ENCODE data around the gene STK11IP. TPM values are rescaled to one million over a fixed set of nuclear protein-coding genes. Genes with fewer than 3 reads are reported as not detected.

The STK11IP gene
- total and polyA plus RNA-seq, 2 of the 13 experiments (the other 11 are each of a cell fraction or from before 2014, with no cell fraction given): 12.8 to 24.0 TPM

DNA sequence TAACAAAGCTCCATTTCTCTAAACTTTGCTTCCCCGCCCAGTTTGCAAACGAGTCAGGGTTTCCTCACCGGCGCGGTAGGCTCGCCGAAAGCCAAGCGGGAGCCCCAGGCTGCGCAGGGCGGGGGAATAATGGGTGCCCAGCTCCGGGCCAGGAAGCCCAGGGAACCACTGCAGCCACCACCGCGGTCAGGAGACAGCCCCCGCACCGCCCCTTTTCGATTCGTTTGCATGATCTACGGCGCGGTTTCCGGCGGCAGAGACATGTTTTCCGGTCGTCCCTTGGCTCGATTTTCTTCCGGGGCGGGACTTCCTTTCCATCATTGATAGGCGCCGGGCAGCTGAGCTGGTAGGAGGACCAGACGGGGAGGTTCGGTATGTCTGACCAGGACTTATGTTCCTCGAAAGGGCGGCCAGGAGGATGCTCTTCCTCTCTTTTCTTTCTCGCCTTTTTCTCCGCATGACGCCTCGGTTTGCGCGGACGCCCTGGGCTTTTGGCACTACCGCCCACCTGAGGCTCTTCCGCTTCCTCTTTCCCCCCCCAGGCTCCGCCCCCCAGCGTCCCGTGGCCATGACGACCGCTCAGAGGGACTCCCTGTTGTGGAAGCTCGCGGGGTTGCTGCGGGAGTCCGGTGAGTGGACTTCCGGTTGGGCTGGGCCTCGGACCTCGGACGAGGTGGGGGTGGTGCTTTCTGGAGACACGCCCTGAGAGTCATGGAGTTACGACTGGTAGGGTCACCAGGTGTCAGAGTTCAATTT lies at the start of gene STK11IP (continued):
- TF ChIP-seq, protein P1, sequence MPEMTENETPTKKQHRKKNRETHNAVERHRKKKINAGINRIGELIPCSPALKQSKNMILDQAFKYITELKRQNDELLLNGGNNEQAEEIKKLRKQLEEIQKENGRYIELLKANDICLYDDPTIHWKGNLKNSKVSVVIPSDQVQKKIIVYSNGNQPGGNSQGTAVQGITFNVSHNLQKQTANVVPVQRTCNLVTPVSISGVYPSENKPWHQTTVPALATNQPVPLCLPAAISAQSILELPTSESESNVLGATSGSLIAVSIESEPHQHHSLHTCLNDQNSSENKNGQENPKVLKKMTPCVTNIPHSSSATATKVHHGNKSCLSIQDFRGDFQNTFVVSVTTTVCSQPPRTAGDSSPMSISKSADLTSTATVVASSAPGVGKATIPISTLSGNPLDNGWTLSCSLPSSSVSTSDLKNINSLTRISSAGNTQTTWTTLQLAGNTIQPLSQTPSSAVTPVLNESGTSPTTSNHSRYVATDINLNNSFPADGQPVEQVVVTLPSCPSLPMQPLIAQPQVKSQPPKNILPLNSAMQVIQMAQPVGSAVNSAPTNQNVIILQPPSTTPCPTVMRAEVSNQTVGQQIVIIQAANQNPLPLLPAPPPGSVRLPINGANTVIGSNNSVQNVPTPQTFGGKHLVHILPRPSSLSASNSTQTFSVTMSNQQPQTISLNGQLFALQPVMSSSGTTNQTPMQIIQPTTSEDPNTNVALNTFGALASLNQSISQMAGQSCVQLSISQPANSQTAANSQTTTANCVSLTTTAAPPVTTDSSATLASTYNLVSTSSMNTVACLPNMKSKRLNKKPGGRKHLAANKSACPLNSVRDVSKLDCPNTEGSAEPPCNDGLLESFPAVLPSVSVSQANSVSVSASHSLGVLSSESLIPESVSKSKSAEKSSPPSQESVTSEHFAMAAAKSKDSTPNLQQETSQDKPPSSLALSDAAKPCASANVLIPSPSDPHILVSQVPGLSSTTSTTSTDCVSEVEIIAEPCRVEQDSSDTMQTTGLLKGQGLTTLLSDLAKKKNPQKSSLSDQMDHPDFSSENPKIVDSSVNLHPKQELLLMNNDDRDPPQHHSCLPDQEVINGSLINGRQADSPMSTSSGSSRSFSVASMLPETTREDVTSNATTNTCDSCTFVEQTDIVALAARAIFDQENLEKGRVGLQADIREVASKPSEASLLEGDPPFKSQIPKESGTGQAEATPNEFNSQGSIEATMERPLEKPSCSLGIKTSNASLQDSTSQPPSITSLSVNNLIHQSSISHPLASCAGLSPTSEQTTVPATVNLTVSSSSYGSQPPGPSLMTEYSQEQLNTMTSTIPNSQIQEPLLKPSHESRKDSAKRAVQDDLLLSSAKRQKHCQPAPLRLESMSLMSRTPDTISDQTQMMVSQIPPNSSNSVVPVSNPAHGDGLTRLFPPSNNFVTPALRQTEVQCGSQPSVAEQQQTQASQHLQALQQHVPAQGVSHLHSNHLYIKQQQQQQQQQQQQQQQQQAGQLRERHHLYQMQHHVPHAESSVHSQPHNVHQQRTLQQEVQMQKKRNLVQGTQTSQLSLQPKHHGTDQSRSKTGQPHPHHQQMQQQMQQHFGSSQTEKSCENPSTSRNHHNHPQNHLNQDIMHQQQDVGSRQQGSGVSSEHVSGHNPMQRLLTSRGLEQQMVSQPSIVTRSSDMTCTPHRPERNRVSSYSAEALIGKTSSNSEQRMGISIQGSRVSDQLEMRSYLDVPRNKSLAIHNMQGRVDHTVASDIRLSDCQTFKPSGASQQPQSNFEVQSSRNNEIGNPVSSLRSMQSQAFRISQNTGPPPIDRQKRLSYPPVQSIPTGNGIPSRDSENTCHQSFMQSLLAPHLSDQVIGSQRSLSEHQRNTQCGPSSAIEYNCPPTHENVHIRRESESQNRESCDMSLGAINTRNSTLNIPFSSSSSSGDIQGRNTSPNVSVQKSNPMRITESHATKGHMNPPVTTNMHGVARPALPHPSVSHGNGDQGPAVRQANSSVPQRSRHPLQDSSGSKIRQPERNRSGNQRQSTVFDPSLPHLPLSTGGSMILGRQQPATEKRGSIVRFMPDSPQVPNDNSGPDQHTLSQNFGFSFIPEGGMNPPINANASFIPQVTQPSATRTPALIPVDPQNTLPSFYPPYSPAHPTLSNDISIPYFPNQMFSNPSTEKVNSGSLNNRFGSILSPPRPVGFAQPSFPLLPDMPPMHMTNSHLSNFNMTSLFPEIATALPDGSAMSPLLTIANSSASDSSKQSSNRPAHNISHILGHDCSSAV (CRISPR knock-in tag; IDR thresholded peaks at IDR 0.05; ENCODE audit: borderline replicate concordance): peak; percentile 91; the same call in 1 of the 2 replicates
- TF ChIP-seq ZNF589 (CRISPR knock-in tag; conservative IDR thresholded peaks at IDR 0.05) (no peak), ZNF34 (CRISPR knock-in tag; IDR thresholded peaks at IDR 0.05; ENCODE audit: borderline replicate concordance) (peak; percentile 77; the same call in 1 of the 2 replicates), DR1 (CRISPR knock-in tag; IDR thresholded peaks at IDR 0.05) (no peak; the same call in 1 of the 2 replicates), MTF1 (CRISPR knock-in tag; IDR thresholded peaks at IDR 0.05) (no peak; the same call in 1 of the 2 replicates)
- TF ChIP-seq, protein P2, sequence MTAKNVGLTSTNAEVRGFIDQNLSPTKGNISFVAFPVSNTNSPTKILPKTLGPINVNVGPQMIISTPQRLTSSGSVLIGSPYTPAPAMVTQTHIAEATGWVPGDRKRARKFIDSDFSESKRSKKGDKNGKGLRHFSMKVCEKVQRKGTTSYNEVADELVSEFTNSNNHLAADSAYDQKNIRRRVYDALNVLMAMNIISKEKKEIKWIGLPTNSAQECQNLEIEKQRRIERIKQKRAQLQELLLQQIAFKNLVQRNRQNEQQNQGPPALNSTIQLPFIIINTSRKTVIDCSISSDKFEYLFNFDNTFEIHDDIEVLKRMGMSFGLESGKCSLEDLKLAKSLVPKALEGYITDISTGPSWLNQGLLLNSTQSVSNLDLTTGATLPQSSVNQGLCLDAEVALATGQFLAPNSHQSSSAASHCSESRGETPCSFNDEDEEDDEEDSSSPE (CRISPR knock-in tag; IDR thresholded peaks at IDR 0.05): peak; percentile 36; the same call in 1 of the 2 replicates

Data from HepG2 (cell line).